GM23338 (cell line): ENCODE measurements around the gene SUSD4. TPM values are rescaled to one million over a fixed set of nuclear protein-coding genes. Genes with fewer than 3 reads are reported as not detected.

ENCODE experiments used
- ATAC-seq: fragments of 200-7000 bp; cut with Tn5 transposase; 3 replicates; pipeline ENCODE4 v1.9.1; 2020
- DNase-seq: peaks from one replicate; pipeline ENCODE4 v3.0.0-alpha.2; 2015; ENCODE audit warnings: low spot score
- H2AFZ ChIP-seq: fragments of 200-600 bp; sonication (generic); 2 replicates; pipeline ENCODE4 v1.8.0; 2016; ENCODE audit warnings: antibody characterized with exemption, mild to moderate bottlenecking, moderate library complexity
- H3F3A ChIP-seq: fragments of 200-600 bp; sonication (generic); replicated peaks from 2 replicates; pipeline ENCODE4 v1.8.0; 2017; ENCODE audit warnings: antibody characterized with exemption, mixed run types, low read depth
- H3K27ac ChIP-seq: fragments of 200-600 bp; sonication (generic); 2 replicates; pipeline ENCODE4 v1.6.1; 2016; ENCODE audit warnings: low read depth
- H3K27me3 ChIP-seq: fragments of 200-600 bp; sonication (generic); 2 replicates; pipeline ENCODE4 v1.8.0; 2016; ENCODE audit warnings: mild to moderate bottlenecking, mixed run types, moderate library complexity; ENCODE audit not compliant: insufficient read depth
- H3K36me3 ChIP-seq: fragments of 200-600 bp; sonication (generic); 2 replicates; pipeline ENCODE4 v1.8.0; 2016; ENCODE audit warnings: mild to moderate bottlenecking; ENCODE audit not compliant: insufficient read depth
- H3K4me1 ChIP-seq: fragments of 200-600 bp; sonication (generic); 2 replicates; pipeline ENCODE4 v1.8.0; 2016; ENCODE audit warnings: mild to moderate bottlenecking, moderate library complexity; ENCODE audit not compliant: insufficient read depth
- H3K4me2 ChIP-seq: fragments of 200-600 bp; sonication (generic); 2 replicates; pipeline ENCODE4 v1.7.1; 2017; ENCODE audit warnings: mixed run types
- H3K4me3 ChIP-seq: fragments of 200-600 bp; sonication (generic); 2 replicates; pipeline ENCODE4 v1.6.1; 2016; ENCODE audit warnings: mixed run types
- H3K79me2 ChIP-seq: fragments of 200-600 bp; sonication (generic); replicated peaks from 2 replicates; pipeline ENCODE4 v1.8.0; 2017; ENCODE audit warnings: mild to moderate bottlenecking; ENCODE audit not compliant: insufficient read depth
- H3K9me2 ChIP-seq: fragments of 200-600 bp; sonication (generic); 2 replicates; pipeline ENCODE4 v1.8.0; 2017; ENCODE audit not compliant: insufficient read depth
- H4K20me1 ChIP-seq: fragments of 200-600 bp; sonication (generic); replicated peaks from 2 replicates; pipeline ENCODE4 v1.8.0; 2017; ENCODE audit warnings: mild to moderate bottlenecking; ENCODE audit not compliant: insufficient read depth
- H3K27ac Mint-ChIP-seq: 2 replicates; pipeline ENCODE4 v1.8.0; 2020; ENCODE audit warnings: inconsistent platforms, mild to moderate bottlenecking, moderate library complexity, mixed read lengths
- H3K27me3 Mint-ChIP-seq: 3 replicates; pipeline ENCODE4 v1.8.0; 2022; ENCODE audit warnings: low read depth, mild to moderate bottlenecking, moderate library complexity, mixed read lengths, inconsistent platforms; ENCODE audit not compliant: insufficient read depth, poor library complexity
- H3K36me3 Mint-ChIP-seq: 3 replicates; pipeline ENCODE4 v1.8.0; 2021; ENCODE audit warnings: low read depth, mild to moderate bottlenecking, inconsistent platforms, moderate library complexity, mixed read lengths
- H3K4me1 Mint-ChIP-seq: 3 replicates; pipeline ENCODE4 v1.8.0; 2020; ENCODE audit warnings: mild to moderate bottlenecking, inconsistent platforms, mixed read lengths
- H3K4me3 Mint-ChIP-seq: 3 replicates; pipeline ENCODE4 v1.8.0; 2021; ENCODE audit warnings: moderate library complexity, mild to moderate bottlenecking, inconsistent platforms, mixed read lengths
- H3K9me3 Mint-ChIP-seq: 3 replicates; pipeline ENCODE4 v1.8.0; 2020; ENCODE audit warnings: moderate library complexity, mild to moderate bottlenecking, inconsistent platforms, mixed read lengths
- CREB1 ChIP-seq: fragments of 250-450 bp; sonication (Bioruptor Pico); IDR thresholded peaks from 2 replicates; pipeline ENCODE4 v1.5.0; 2020; ENCODE audit warnings: low read depth, mild to moderate bottlenecking, moderate library complexity
- CTCF ChIP-seq, 2 experiments: fragments of 200-600 bp in 1 of 2; sonication (generic) in 1 of 2; conservative IDR thresholded peaks; 2 replicates each; pipeline versions ENCODE4 v1.5.1 to v1.6.1; 2016 to 2017; ENCODE audit warnings: antibody characterized with exemption in 2 of 2, low read depth in 2 of 2, mild to moderate bottlenecking in 2 of 2, moderate library complexity in 1 of 2
- ETS1 ChIP-seq: IDR thresholded peaks from 2 replicates; pipeline ENCODE4 v1.6.1; 2016; ENCODE audit warnings: antibody characterized with exemption
- EZH2 ChIP-seq: fragments of 200-600 bp; sonication (generic); IDR thresholded peaks from one replicate; pipeline ENCODE4 v1.8.0; 2017; ENCODE audit warnings: antibody characterized with exemption, mild to moderate bottlenecking, low read depth; ENCODE audit not compliant: unreplicated experiment
- EZH2phosphoT487 ChIP-seq: fragments of 200-600 bp; sonication (generic); IDR thresholded peaks from one replicate; pipeline ENCODE4 v1.8.1; 2018; ENCODE audit warnings: antibody characterized with exemption; ENCODE audit not compliant: unreplicated experiment
- JUNB ChIP-seq: IDR thresholded peaks from one replicate; pipeline ENCODE4 v1.6.1; 2016; ENCODE audit warnings: antibody characterized with exemption; ENCODE audit not compliant: unreplicated experiment
- NANOG ChIP-seq: IDR thresholded peaks from 2 replicates; pipeline ENCODE4 v1.6.1; 2016; ENCODE audit warnings: antibody characterized with exemption, borderline replicate concordance
- POLR2AphosphoS5 ChIP-seq: IDR thresholded peaks from 2 replicates; pipeline ENCODE4 v1.6.1; 2016; ENCODE audit warnings: antibody characterized with exemption, low read depth
- REST ChIP-seq: IDR thresholded peaks from one replicate; pipeline ENCODE4 v1.6.1; 2018; ENCODE audit warnings: antibody characterized with exemption; ENCODE audit not compliant: unreplicated experiment
- STAT1 ChIP-seq: IDR thresholded peaks from one replicate; pipeline ENCODE4 v1.6.1; 2016; ENCODE audit warnings: antibody characterized with exemption; ENCODE audit not compliant: unreplicated experiment
- ZNF114 ChIP-seq: fragments of 250-450 bp; sonication (Bioruptor Pico); IDR thresholded peaks from 2 replicates; pipeline ENCODE4 v1.5.0; 2020; ENCODE audit warnings: mild to moderate bottlenecking, moderate library complexity
- ZNF331 ChIP-seq: fragments of 250-450 bp; sonication (Bioruptor Pico); IDR thresholded peaks from 2 replicates; pipeline ENCODE4 v1.5.0; 2020; ENCODE audit warnings: low read depth, mild to moderate bottlenecking, moderate library complexity
- ZNF462 ChIP-seq: fragments of 250-450 bp; sonication (Bioruptor Pico); IDR thresholded peaks from 2 replicates; pipeline ENCODE4 v1.5.0; 2020; ENCODE audit warnings: mild to moderate bottlenecking, moderate library complexity
- polyA plus RNA-seq: library from polyadenylated mRNA; unstranded; fragments of >200 nt; fragmentation: Nextera tagmentation; extraction: Ambion mirVana; gene quantifications from 2 replicates; pipeline ENCODE4 v1.2.1, GENCODE V29; 2016
- total RNA-seq: library from RNA; depleted of rRNA; stranded (reverse); fragments of >200 nt; shearing (Covaris generic); gene quantifications from 2 replicates; pipeline ENCODE4 v1.2.3, GENCODE V29; 2014

The SUSD4 gene
- total and polyA plus RNA-seq, 2 experiments from 2014 or later: 2.3 to 3.6 TPM

- ATAC-seq (no peak), DNase-seq (no peak)
- Histone ChIP-seq H3K4me3 (no peak overlapping the region), H3K4me1 (no peaks in the 10 kb centered on the region), H3F3A (no peaks in the 10 kb centered on the region), H3K9me2 (no peaks in the 10 kb centered on the region), H3K27me3 (no peaks in the 10 kb centered on the region), H3K79me2 (no peaks in the 10 kb centered on the region), H3K4me2 (no peak overlapping the region), H3K36me3 (no peaks in the 10 kb centered on the region), H4K20me1 (no peaks in the 10 kb centered on the region), H2AFZ (no peak overlapping the region), H3K27ac (no peak overlapping the region)
- Mint-ChIP-seq H3K36me3 (no peaks in the 10 kb centered on the region), H3K27me3 (peaks cover 2% of the 10 kb centered on the region), H3K27ac (no peak overlapping the region), H3K4me3 (no peak overlapping the region), H3K4me1 (no peaks in the 10 kb centered on the region; the same call in 2 of the 3 replicates), H3K9me3 (no peaks in the 10 kb centered on the region)
- no peak for TF ChIP-seq NANOG
- TF ChIP-seq CREB1 (CRISPR knock-in tag): no peak
- no peak for TF ChIP-seq ZNF462 (CRISPR knock-in tag)
- no peak for TF ChIP-seq CTCF (conservative IDR thresholded peaks at IDR 0.05; ENCODE audit: low read depth in 2 of 2)
- TF ChIP-seq EZH2: no peak
- TF ChIP-seq REST: no peak
- TF ChIP-seq ETS1: no peak
- TF ChIP-seq STAT1: no peak
- no peak for TF ChIP-seq EZH2phosphoT487
- TF ChIP-seq JUNB: no peak
- TF ChIP-seq ZNF331 (CRISPR knock-in tag): no peak
- TF ChIP-seq ZNF114 (CRISPR knock-in tag): no peak
- no peak for TF ChIP-seq POLR2AphosphoS5
These were observed 121.5 kb downstream of the SUSD4 start for GRCh38 chr1:223242382-223242955.
